GM19035 (cell line): ENCODE results near the gene ATP6V0D1.

Experiments used
- ATAC-seq: cut with Tn5 transposase; IDR thresholded peaks from one replicate; pipeline ENCODE4 v1.9.1; 2021; ENCODE audit not compliant: unreplicated experiment

The ATP6V0D1 gene

GRCh38 chr16:67445913-67446907, 34.7 kb downstream of the ATP6V0D1 start:
- no peak for ATAC-seq

DNA sequence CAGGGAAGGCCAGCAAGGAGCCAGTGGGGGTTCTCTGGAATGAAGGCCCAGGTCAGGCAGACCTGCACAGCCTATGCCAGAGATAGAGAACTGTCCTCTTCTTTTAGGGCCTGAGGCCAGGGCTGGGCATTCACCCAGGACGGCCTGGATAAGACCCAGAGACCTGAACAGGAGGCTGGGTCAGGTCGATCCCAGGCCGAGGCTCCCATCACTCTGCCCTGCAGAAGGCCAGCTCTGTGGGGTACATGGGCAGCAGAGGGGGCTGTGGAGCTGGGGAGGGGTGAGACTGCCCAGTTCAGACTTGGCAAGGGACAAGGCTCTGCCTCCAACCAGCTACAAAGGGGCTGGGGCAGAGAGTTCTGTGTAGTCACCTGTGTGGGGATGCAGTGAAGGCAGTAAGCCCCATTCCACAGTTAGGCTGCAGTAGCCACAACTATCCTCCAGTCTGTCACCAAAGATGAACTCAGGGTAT, 35.5 kb downstream of the ATP6V0D1 start:
- ATAC-seq, result no peak

- no peak for ATAC-seq
Observed at GRCh38 chr16:67445126-67445426, 35.9 kb downstream of the ATP6V0D1 start.

DNA sequence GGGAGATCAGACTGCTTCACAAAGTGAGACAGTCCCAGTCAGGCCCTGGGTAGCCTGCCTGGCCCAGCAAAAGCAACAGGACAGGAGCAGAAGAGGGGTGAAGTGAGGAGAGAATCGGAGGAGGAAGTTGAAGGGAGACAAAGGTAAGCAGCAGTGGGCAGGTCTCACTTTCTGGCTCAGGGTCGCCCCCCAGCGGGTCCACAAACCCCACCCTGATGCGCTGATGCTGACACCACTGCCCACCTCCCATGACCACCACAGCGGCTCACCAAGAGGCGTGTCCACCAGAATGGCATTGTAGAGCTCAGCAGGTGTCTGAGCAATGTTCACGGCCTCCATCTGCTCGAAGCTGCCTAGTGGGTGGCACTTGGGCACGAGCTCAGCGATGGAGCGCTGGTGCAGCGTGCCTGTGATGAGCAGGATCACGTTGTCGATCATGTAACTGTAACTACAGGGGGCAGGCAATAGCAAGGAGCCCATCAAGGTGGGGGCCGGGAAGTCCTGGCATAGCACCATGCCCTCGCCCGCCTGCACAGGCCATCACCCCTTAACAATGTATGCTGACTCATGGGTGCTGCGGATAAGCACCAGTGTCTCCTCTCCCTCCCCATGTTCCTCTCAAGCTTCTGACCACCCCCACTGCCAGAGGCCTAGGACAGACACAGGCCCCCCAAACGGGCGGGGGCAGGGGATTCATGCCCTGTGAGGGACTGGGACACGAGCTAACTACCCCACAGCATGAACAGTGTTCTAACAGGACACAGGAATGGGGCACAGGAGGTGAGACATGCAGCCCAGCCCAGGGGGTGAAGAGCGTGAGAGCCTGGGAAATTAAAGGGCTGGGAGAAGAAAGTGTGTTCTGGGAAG, 36.5 kb downstream of the ATP6V0D1 start:
- no peak for ATAC-seq

DNA sequence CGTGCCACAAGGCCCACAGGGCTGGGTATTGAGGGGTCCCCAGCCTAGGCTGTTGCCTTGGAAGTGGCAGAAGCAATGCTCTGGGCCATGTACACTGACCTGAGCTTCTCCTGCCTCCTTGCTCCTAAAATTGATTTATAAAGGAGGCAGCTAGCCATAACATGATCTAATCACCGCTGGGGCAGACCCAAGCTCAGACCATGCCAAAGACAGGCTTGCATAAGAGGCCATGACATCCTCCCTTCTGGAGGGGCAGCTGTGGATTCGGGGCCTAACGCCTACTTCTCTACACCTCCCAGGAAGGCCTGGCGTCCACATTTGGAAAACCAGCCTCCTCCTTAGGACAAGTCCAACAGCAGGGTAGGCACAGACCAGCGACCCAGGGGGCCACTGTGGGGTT, 37.7 kb downstream of the ATP6V0D1 start:
- no peak for ATAC-seq

- ATAC-seq, result no peak
Observed at GRCh38 chr16:67442581-67443255, 38.2 kb downstream of the ATP6V0D1 start.

DNA sequence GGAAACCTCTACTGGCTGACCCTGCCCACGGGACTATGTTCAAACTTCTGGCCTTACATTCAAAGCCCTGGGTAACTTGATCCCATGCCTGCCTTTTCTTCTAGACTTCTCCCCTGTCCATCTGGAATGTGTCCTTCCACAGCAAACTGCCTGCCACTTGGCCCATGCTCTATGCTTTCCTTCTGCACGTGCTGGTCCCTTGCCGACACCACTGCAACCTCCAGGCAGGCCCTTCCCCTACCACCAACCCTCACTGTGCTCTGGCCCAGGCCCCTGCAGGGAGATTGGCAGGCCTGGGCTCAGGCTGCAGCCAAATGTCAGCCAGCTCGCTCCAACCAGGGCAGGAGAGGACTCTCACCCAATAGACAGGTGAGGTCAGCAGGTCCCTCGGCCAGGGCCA, 39.0 kb downstream of the ATP6V0D1 start:
- no peak for ATAC-seq

DNA sequence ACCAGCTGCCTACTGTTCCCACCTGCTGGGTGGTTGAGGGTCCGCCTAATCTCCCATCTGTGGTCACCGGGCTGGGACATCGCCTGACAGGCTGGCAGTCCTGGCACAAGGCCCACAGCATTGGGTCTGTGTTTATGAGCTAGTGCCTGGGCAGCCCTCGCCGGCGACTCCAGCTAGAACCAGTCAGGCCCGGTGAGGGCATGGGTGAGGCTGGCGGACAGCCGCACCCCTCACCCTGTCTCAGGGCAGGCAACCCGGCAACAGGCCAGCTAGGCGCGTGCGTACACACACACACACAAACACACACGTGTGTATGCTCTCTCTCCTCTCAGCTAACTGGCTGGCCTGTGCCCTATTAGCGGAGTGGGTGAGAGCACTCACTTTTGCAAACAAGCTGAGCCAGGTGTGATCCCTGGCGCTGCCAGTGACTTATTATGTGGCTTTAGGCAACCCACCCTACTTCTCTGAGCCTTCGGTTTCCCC, 39.6 kb downstream of the ATP6V0D1 start:
- ATAC-seq, result no peak

DNA sequence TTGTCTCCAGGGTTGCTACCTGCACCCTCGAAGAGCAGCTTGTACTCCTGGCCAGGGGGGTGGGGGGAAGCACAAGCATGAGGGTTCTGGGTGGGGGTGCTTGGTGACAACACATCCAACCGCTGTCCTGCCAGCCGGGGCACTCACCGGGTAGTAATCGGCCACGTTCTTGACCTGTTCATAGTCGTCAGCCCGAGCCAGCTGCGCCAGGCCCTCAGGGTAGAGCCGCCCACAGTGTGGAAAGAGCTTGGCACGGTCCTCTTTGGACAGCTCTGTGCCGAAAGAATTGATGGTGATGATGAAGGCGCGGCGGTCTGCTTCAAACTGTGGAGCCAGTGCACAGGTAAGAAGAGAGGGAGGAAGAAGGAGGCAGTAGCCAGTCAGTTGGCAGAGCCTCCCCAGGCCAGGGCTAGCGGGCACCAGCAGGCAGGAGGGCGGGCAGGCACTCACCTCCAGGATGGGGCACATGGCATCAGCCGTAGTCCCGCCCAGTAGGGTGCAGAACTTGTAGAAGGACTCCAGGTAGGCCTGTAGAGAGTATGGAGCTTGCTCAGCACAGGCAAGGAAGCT, 42.0 kb downstream of the ATP6V0D1 start:
- ATAC-seq, result no peak

- no peak for ATAC-seq
Observed at GRCh38 chr16:67438098-67438791, 42.7 kb downstream of the ATP6V0D1 start.

- no peak for ATAC-seq
Observed at GRCh38 chr16:67437513-67437912, 43.4 kb downstream of the ATP6V0D1 start.

GRCh38 chr16:67436640-67437193, 44.2 kb downstream of the ATP6V0D1 start:
- no peak for ATAC-seq

DNA sequence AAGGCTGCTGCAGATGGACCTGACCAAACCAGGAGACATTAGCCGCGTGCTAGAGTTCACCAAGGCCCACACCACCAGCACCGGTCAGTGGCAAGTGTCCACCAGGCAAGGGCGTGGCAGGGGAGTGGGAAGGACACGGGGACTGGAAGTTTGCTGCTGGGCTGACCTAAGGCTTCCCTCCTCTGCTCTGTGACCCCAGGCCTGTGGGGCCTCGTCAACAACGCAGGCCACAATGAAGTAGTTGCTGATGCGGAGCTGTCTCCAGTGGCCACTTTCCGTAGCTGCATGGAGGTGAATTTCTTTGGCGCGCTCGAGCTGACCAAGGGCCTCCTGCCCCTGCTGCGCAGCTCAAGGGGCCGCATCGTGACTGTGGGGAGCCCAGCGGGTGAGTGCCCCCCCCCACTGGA, 45.2 kb downstream of the ATP6V0D1 start:
- ATAC-seq, result no peak

GRCh38 chr16:67433131-67433719, 47.7 kb downstream of the ATP6V0D1 start:
- no peak for ATAC-seq

- ATAC-seq, result no peak
Observed at GRCh38 chr16:67432506-67432890, 48.5 kb downstream of the ATP6V0D1 start.

GRCh38 chr16:67431775-67432505, 49.0 kb downstream of the ATP6V0D1 start:
- ATAC-seq, result no peak

GRCh38 chr16:67430977-67431774, 49.8 kb downstream of the ATP6V0D1 start, which contains the start of gene HSD11B2:
TSS of gene HSD11B2 (plus strand) at chr16:67431121. CDS start at chr16:67431249, 128 bp downstream.
- no peak for ATAC-seq

DNA sequence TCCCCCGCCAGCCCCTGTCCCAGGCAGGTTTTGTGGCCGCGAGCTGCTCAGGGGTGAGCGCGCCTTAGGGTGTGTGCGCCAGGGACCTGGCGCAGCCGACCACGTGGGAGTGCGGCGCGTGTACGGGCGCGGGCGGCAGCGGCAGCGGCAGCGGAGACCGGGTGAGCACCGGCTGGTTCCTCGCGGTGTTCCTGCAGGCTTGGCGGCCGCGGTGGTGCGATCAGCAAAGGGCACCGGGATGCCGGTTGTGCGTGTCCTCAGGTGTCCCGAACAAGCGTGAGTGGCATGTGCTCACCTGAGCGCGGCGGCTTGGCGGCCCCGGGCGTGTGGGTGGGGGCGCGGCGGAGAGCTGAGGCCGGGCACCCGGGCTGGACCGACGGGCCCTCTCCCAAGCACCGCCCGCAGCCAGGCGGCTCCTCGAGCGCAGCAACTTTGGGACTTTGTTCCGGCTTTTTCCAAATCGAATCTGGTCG, 50.4 kb downstream of the ATP6V0D1 start:
- ATAC-seq, result no peak
